Gastrocnemius medialis (tissue), 4 donors: Measurements from ENCODE around the gene PTPRM.

Experiments
- POLR2A ChIP-seq, 2 donors: fragments of 450-650 bp; IDR thresholded peaks; one replicate each; pipeline ENCODE4 v1.6.1; 2017; ENCODE audit warnings: antibody characterized with exemption in 2 of 2, mild to moderate bottlenecking in 2 of 2, moderate library complexity in 2 of 2
- TF ChIP-seq, protein P1 (sequence below), 5 experiments: fragments of 450-650 bp in 3 of 5; fragments of 200-600 bp in 2 of 5; sonication (generic) in 2 of 5; IDR thresholded peaks in 4 of 5; conservative IDR thresholded peaks in 1 of 5; 1 replicate in 4 of 5; 2 replicates in 1 of 5; pipeline ENCODE4 v1.5.1; 2016 to 2019; ENCODE audit warnings: antibody characterized with exemption in 5 of 5, mild to moderate bottlenecking in 3 of 5, moderate library complexity in 3 of 5

DNA sequence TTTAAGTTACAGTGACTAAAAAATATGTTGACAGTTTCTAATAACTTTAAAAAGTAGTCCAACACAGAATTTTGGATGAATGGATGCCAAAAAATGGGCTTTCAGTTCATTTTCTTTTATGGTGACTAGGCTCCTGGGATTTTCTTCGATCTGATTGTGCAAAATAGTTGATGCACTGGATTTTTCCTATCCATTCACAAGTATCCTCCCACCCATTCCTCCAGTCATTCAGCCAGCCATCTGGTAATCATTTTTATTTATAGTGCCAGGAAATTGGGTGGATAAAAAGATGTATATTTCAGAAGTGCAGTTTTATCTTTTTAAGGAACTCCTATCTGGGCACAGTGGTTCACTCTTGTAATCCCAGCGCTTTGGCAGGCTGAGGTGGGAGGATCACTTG, 175.1 kb downstream of the PTPRM start:
- no peak for TF ChIP-seq POLR2A (IDR thresholded peaks at IDR 0.05)
- TF ChIP-seq, protein P1, sequence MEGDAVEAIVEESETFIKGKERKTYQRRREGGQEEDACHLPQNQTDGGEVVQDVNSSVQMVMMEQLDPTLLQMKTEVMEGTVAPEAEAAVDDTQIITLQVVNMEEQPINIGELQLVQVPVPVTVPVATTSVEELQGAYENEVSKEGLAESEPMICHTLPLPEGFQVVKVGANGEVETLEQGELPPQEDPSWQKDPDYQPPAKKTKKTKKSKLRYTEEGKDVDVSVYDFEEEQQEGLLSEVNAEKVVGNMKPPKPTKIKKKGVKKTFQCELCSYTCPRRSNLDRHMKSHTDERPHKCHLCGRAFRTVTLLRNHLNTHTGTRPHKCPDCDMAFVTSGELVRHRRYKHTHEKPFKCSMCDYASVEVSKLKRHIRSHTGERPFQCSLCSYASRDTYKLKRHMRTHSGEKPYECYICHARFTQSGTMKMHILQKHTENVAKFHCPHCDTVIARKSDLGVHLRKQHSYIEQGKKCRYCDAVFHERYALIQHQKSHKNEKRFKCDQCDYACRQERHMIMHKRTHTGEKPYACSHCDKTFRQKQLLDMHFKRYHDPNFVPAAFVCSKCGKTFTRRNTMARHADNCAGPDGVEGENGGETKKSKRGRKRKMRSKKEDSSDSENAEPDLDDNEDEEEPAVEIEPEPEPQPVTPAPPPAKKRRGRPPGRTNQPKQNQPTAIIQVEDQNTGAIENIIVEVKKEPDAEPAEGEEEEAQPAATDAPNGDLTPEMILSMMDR (IDR thresholded peaks at IDR 0.05 in 4 of 5, conservative IDR thresholded peaks at IDR 0.05 in 1 of 5), result no peak
